H9 (cell line): Measurements from ENCODE around the gene EPN3. TPM values are rescaled to one million over a fixed set of nuclear protein-coding genes. Genes with fewer than 3 reads are reported as not detected.

Experiments
- DNase-seq: peaks from one replicate; pipeline ENCODE4 v3.0.0-alpha.2; 2017
- H2AFZ ChIP-seq: one replicate; pipeline ENCODE4 v1.6.1; 2013; ENCODE audit warnings: mild to moderate bottlenecking, low read length, control low read depth, moderate library complexity
- H2AK5ac ChIP-seq: 2 replicates; pipeline ENCODE4 v1.6.1; 2013; ENCODE audit warnings: low read length, control low read depth, mixed read lengths; ENCODE audit not compliant: insufficient read length
- H2BK120ac ChIP-seq: one replicate; pipeline ENCODE4 v1.6.1; 2013; ENCODE audit warnings: low read depth, mild to moderate bottlenecking, low read length, control low read depth, inconsistent platforms; ENCODE audit not compliant: poor library complexity, severe bottlenecking
- H2BK12ac ChIP-seq: 2 replicates; pipeline ENCODE4 v1.6.1; 2013; ENCODE audit warnings: low read length, control low read depth, mixed read lengths, low read depth; ENCODE audit not compliant: insufficient read length
- H2BK15ac ChIP-seq: 2 replicates; pipeline ENCODE4 v1.6.1; 2013; ENCODE audit warnings: low read depth, low read length, control low read depth
- H2BK20ac ChIP-seq: one replicate; pipeline ENCODE4 v1.6.1; 2013; ENCODE audit warnings: low read depth, mild to moderate bottlenecking, low read length, control low read depth, inconsistent platforms; ENCODE audit not compliant: poor library complexity, severe bottlenecking
- H2BK5ac ChIP-seq: 2 replicates; pipeline ENCODE4 v1.6.1; 2013; ENCODE audit warnings: low read length, control low read depth, mixed read lengths; ENCODE audit not compliant: insufficient read length
- H3K14ac ChIP-seq: 2 replicates; pipeline ENCODE4 v1.6.1; 2013; ENCODE audit warnings: low read length, control low read depth; ENCODE audit not compliant: insufficient read depth
- H3K18ac ChIP-seq: 2 replicates; pipeline ENCODE4 v1.6.1; 2013; ENCODE audit warnings: low read depth, mild to moderate bottlenecking, mixed read lengths, low read length, control low read depth; ENCODE audit not compliant: insufficient read length
- H3K23ac ChIP-seq: 2 replicates; pipeline ENCODE4 v1.6.1; 2013; ENCODE audit warnings: low read length, control low read depth, mixed read lengths, low read depth; ENCODE audit not compliant: insufficient read length
- H3K23me2 ChIP-seq: 2 replicates; pipeline ENCODE4 v1.6.1; 2013; ENCODE audit warnings: low read depth, mild to moderate bottlenecking, mixed read lengths, low read length, control low read depth; ENCODE audit not compliant: insufficient read length, poor library complexity, severe bottlenecking
- H3K27ac ChIP-seq: 2 replicates; pipeline ENCODE4 v1.5.1; 2013; ENCODE audit warnings: low read length, control low read depth, mixed read lengths, low read depth; ENCODE audit not compliant: insufficient read length
- H3K27me3 ChIP-seq: 2 replicates; pipeline ENCODE4 v1.6.1; 2013; ENCODE audit warnings: low read length, control low read depth, inconsistent platforms; ENCODE audit not compliant: insufficient read depth
- H3K4ac ChIP-seq: 2 replicates; pipeline ENCODE4 v1.6.1; 2013; ENCODE audit warnings: low read depth, mild to moderate bottlenecking, control low read depth, inconsistent platforms, low read length, moderate library complexity
- H3K4me1 ChIP-seq: 2 replicates; pipeline ENCODE4 v1.6.1; 2013; ENCODE audit warnings: low read length, control low read depth, inconsistent platforms; ENCODE audit not compliant: insufficient read depth
- H3K4me2 ChIP-seq: 2 replicates; pipeline ENCODE4 v1.6.1; 2013; ENCODE audit warnings: low read length, control low read depth, mixed read lengths; ENCODE audit not compliant: insufficient read length, insufficient read depth
- H3K56ac ChIP-seq: 2 replicates; pipeline ENCODE4 v1.6.1; 2013; ENCODE audit warnings: low read depth, mild to moderate bottlenecking, mixed read lengths, low read length, control low read depth; ENCODE audit not compliant: insufficient read length
- H3K79me1 ChIP-seq: 2 replicates; pipeline ENCODE4 v1.6.1; 2013; ENCODE audit warnings: low read depth, mild to moderate bottlenecking, moderate library complexity, low read length, control low read depth, inconsistent platforms; ENCODE audit not compliant: insufficient read depth, poor library complexity, severe bottlenecking
- H3K79me2 ChIP-seq: 2 replicates; pipeline ENCODE4 v1.6.1; 2013; ENCODE audit warnings: low read length, control low read depth, inconsistent platforms; ENCODE audit not compliant: insufficient read depth
- H3K9ac ChIP-seq: 2 replicates; pipeline ENCODE4 v1.6.1; 2013; ENCODE audit warnings: low read length, control low read depth, mixed read lengths; ENCODE audit not compliant: insufficient read length; ENCODE audit errors: extremely low read depth
- H3K9me3 ChIP-seq: one replicate; pipeline ENCODE4 v1.6.1; 2013; ENCODE audit warnings: low read depth, low read length, inconsistent platforms; ENCODE audit not compliant: control insufficient read depth
- H3T11ph ChIP-seq: one replicate; pipeline ENCODE4 v1.6.1; 2013; ENCODE audit warnings: mild to moderate bottlenecking, low read length, control low read depth, inconsistent platforms
- H4K20me1 ChIP-seq: one replicate; pipeline ENCODE4 v1.6.1; 2013; ENCODE audit not compliant: control insufficient read depth, insufficient read length, insufficient read depth
- H4K5ac ChIP-seq: 2 replicates; pipeline ENCODE4 v1.6.1; 2013; ENCODE audit warnings: low read depth, mild to moderate bottlenecking, mixed read lengths, low read length, control low read depth; ENCODE audit not compliant: insufficient read length
- H4K8ac ChIP-seq: replicated peaks from 2 replicates; pipeline ENCODE4 v1.6.1; 2013; ENCODE audit warnings: low read length, control low read depth, mixed read lengths, low read depth; ENCODE audit not compliant: insufficient read length
- H4K91ac ChIP-seq: 2 replicates; pipeline ENCODE4 v1.6.1; 2013; ENCODE audit warnings: low read depth, mild to moderate bottlenecking, moderate library complexity, mixed read lengths, low read length, control low read depth; ENCODE audit not compliant: insufficient read length
- H3K27ac Mint-ChIP-seq, 3 experiments: 2 replicates in 2 of 3; 3 replicates in 1 of 3; pipeline ENCODE4 v1.8.0; 2020 to 2021; ENCODE audit warnings: mixed read lengths in 3 of 3, mild to moderate bottlenecking in 1 of 3, moderate library complexity in 1 of 3
- H3K27me3 Mint-ChIP-seq: 2 replicates; pipeline ENCODE4 v1.8.0; 2021; ENCODE audit warnings: low read depth, mild to moderate bottlenecking, moderate library complexity, mixed read lengths
- H3K36me3 Mint-ChIP-seq, 3 experiments: 2 replicates in 2 of 3; 3 replicates in 1 of 3; pipeline ENCODE4 v1.8.0; 2020 to 2021; ENCODE audit warnings: low read depth in 3 of 3, mixed read lengths in 3 of 3; ENCODE audit not compliant: insufficient read depth in 1 of 3
- H3K4me1 Mint-ChIP-seq, 2 experiments: 2 replicates each; pipeline ENCODE4 v1.8.0; 2020; ENCODE audit warnings: mixed read lengths in 2 of 2
- H3K4me3 Mint-ChIP-seq, 2 experiments: 2 replicates in 1 of 2; 3 replicates in 1 of 2; pipeline ENCODE4 v1.8.0; 2020 to 2021; ENCODE audit warnings: mild to moderate bottlenecking in 2 of 2, mixed read lengths in 2 of 2, moderate library complexity in 1 of 2
- H3K9me3 Mint-ChIP-seq, 2 experiments: 2 replicates in 1 of 2; 3 replicates in 1 of 2; pipeline ENCODE4 v1.8.0; 2020; ENCODE audit warnings: mild to moderate bottlenecking in 2 of 2, mixed read lengths in 2 of 2, moderate library complexity in 1 of 2
- WGBS: extraction: QIAGEN DNeasy Blood & Tissue Kit; methylation state at CpG from one replicate; pipeline ENCODE4 v1.1.7; 2013; ENCODE audit warnings: missing lambda C conversion rate, low lambda C conversion rate, mixed read lengths; ENCODE audit not compliant: insufficient read length; ENCODE audit errors: extremely low coverage; 5-methylcytosine and 5-hydroxymethylcytosine counted together
- total RNA-seq: library from RNA; stranded (reverse); gene quantifications from 2 replicates; pipeline ENCODE4 v1.2.1, GENCODE V29; 2021
- TF ChIP-seq, protein P1 (sequence below): fragments of 200-600 bp; sonication (generic); conservative IDR thresholded peaks from 3 replicates; pipeline ENCODE4 v1.8.0; 2021; ENCODE audit warnings: antibody characterized with exemption, mild to moderate bottlenecking

Gene EPN3
- total RNA-seq, 1 experiment from 2014 or later: 1.9 TPM

DNA sequence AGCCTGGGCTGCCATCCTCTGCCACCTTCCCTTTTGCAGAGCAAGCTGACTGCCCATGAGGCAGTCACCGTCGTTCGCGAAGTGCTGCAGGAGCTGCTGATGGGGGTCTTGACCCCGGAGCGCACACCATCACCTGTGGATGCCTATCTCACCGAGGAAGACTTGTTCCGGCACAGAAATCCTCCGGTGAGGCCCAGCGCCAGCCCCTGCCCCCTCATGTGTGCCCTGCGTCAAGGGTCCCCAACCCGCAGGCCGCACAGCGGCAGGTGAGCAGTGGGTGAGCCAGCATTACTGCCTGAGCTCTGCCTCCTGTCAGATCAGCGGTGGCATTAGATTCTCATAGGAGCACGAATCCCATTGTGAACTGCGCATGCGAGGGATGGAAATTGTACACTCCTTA lies 7.7 kb upstream of the EPN3 start:
- Histone ChIP-seq H3K79me1 (no peaks in the 10 kb centered on the region), H3K18ac (no peak overlapping the region), H3K4me1 (no peaks in the 10 kb centered on the region), H2BK15ac (no peak overlapping the region), H3K4me2 (no peak overlapping the region), H3K23ac (no peak overlapping the region), H2BK20ac (no peak overlapping the region), H2BK12ac (no peak overlapping the region), H3K56ac (no peak overlapping the region), H2BK120ac (no peak overlapping the region), H3T11ph (no peak overlapping the region), H2BK5ac (no peak overlapping the region), H3K9me3 (no peaks in the 10 kb centered on the region), H3K27me3 (no peaks in the 10 kb centered on the region), H4K20me1 (no peaks in the 10 kb centered on the region), H2AFZ (no peak overlapping the region), H3K27ac (no peak overlapping the region), H3K79me2 (no peaks in the 10 kb centered on the region), H4K8ac (no peak overlapping the region), H3K4ac (no peak overlapping the region), H4K5ac (no peak overlapping the region), H3K23me2 (no peaks in the 10 kb centered on the region), H3K9ac (no peak overlapping the region), H3K14ac (no peak overlapping the region), H4K91ac (no peak overlapping the region), H2AK5ac (no peak overlapping the region)
- Mint-ChIP-seq H3K27me3 (peaks cover 9% of the 10 kb centered on the region), H3K27ac (no peak overlapping the region), H3K4me3 (no peak overlapping the region), H3K36me3 (no peaks in the 10 kb centered on the region), H3K9me3 (no peaks in the 10 kb centered on the region), H3K4me1 (peaks cover 9 to 13% of the 10 kb centered on the region in 2 experiments; a peak in 3 of 4 replicates)
- no CpG with 5 or more reads among the region's 18 CpGs for WGBS
- no peak for DNase-seq
- TF ChIP-seq, protein P1, sequence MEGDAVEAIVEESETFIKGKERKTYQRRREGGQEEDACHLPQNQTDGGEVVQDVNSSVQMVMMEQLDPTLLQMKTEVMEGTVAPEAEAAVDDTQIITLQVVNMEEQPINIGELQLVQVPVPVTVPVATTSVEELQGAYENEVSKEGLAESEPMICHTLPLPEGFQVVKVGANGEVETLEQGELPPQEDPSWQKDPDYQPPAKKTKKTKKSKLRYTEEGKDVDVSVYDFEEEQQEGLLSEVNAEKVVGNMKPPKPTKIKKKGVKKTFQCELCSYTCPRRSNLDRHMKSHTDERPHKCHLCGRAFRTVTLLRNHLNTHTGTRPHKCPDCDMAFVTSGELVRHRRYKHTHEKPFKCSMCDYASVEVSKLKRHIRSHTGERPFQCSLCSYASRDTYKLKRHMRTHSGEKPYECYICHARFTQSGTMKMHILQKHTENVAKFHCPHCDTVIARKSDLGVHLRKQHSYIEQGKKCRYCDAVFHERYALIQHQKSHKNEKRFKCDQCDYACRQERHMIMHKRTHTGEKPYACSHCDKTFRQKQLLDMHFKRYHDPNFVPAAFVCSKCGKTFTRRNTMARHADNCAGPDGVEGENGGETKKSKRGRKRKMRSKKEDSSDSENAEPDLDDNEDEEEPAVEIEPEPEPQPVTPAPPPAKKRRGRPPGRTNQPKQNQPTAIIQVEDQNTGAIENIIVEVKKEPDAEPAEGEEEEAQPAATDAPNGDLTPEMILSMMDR: no peak
